HepG2 (cell line): ENCODE results near the gene MTX1. TPM values are rescaled to one million over a fixed set of nuclear protein-coding genes. Genes with fewer than 3 reads are reported as not detected.

Source experiments
- ATRX ChIP-seq: sonication (generic); formaldehyde crosslinking; IDR thresholded peaks from 2 replicates; pipeline ENCODE4 v1.4.0; 2020; ENCODE audit warnings: missing genetic modification reagents, borderline replicate concordance
- CBX1 ChIP-seq: IDR thresholded peaks from one replicate; pipeline ENCODE4 v1.6.1; 2016; ENCODE audit warnings: antibody characterized with exemption, low read depth
- HDAC6 ChIP-seq: fragments of 200-600 bp; sonication (generic); IDR thresholded peaks from 2 replicates; pipeline ENCODE4 v1.7.0; 2017; ENCODE audit warnings: mild to moderate bottlenecking, antibody characterized with exemption, low read length, low read depth
- KLF16 ChIP-seq, 2 experiments: sonication (generic) in 1 of 2; formaldehyde crosslinking in 1 of 2; IDR thresholded peaks; 2 replicates each; pipeline versions ENCODE4 v1.6.1 to v1.8.0; 2016 to 2023; ENCODE audit warnings: missing genetic modification reagents in 2 of 2, missing compliant biosample characterization in 1 of 2
- MAZ ChIP-seq, 2 experiments: sonication (generic) in 1 of 2; formaldehyde crosslinking in 1 of 2; IDR thresholded peaks; 2 replicates each; pipeline versions ENCODE4 v1.5.0 to v1.6.1; 2012 to 2020; ENCODE audit warnings: low read depth in 2 of 2, mild to moderate bottlenecking in 2 of 2, borderline replicate concordance in 1 of 2, improper control_type of control experiment in 1 of 2, low read length in 1 of 2, missing genetic modification reagents in 1 of 2, moderate library complexity in 1 of 2
- MYNN ChIP-seq: sonication (generic); formaldehyde crosslinking; IDR thresholded peaks from 2 replicates; pipeline ENCODE4 v1.4.0; 2020; ENCODE audit warnings: mild to moderate bottlenecking, low read depth, missing genetic modification reagents
- NFIC ChIP-seq: IDR thresholded peaks from 2 replicates; pipeline ENCODE4 v1.6.1; 2012; ENCODE audit warnings: mild to moderate bottlenecking, low read length, inconsistent platforms
- SKI ChIP-seq: fragments of 450-650 bp; IDR thresholded peaks from one replicate; pipeline ENCODE4 v1.6.1; 2018; ENCODE audit warnings: mild to moderate bottlenecking; ENCODE audit not compliant: partially characterized antibody
- SP4 ChIP-seq: sonication (generic); formaldehyde crosslinking; IDR thresholded peaks from 2 replicates; pipeline ENCODE4 v1.8.1; 2023; ENCODE audit warnings: mild to moderate bottlenecking, missing genetic modification reagents
- TAF1 ChIP-seq: sonication (generic); formaldehyde crosslinking; IDR thresholded peaks from 2 replicates; pipeline ENCODE4 v1.4.0; 2020; ENCODE audit warnings: missing genetic modification reagents
- TCF7 ChIP-seq: sonication (generic); IDR thresholded peaks from 2 replicates; pipeline ENCODE4 v1.6.1; 2016; ENCODE audit warnings: antibody characterized with exemption, low read depth
- ZNF101 ChIP-seq: sonication (generic); formaldehyde crosslinking; IDR thresholded peaks from 2 replicates; pipeline ENCODE4 v1.4.0; 2020; ENCODE audit warnings: mild to moderate bottlenecking, low read depth, missing genetic modification reagents, borderline replicate concordance
- ZNF350 ChIP-seq: sonication (generic); formaldehyde crosslinking; IDR thresholded peaks from 2 replicates; pipeline ENCODE4 v1.4.0; 2020; ENCODE audit warnings: mild to moderate bottlenecking, low read depth, missing genetic modification reagents, borderline replicate concordance
- ZNF383 ChIP-seq: sonication (generic); formaldehyde crosslinking; IDR thresholded peaks from 2 replicates; pipeline ENCODE4 v1.4.0; 2020; ENCODE audit warnings: missing genetic modification reagents, mild to moderate bottlenecking, borderline replicate concordance
- ZNF720 ChIP-seq: sonication (generic); formaldehyde crosslinking; IDR thresholded peaks from 2 replicates; pipeline ENCODE4 v1.4.0; 2020; ENCODE audit warnings: missing genetic modification reagents
- ZNF737 ChIP-seq: sonication (generic); formaldehyde crosslinking; IDR thresholded peaks from 2 replicates; pipeline ENCODE4 v1.5.0; 2020; ENCODE audit warnings: missing genetic modification reagents, mild to moderate bottlenecking, borderline replicate concordance
- ZNF775 ChIP-seq: sonication (generic); formaldehyde crosslinking; IDR thresholded peaks from 2 replicates; pipeline ENCODE4 v1.4.0; 2020; ENCODE audit warnings: missing genetic modification reagents, mild to moderate bottlenecking, moderate library complexity, borderline replicate concordance
- ZSCAN25 ChIP-seq: sonication (generic); formaldehyde crosslinking; IDR thresholded peaks from 2 replicates; pipeline ENCODE4 v1.8.0; 2022; ENCODE audit warnings: mild to moderate bottlenecking, missing genetic modification reagents
- polyA plus RNA-seq, 8 experiments: library from polyadenylated mRNA; depleted of rRNA in 3 of 8; stranded (reverse) in 7 of 8; unstranded in 1 of 8; fragments of >200 nt; fragmentation: Illumina TruSeq in 4 of 8; extraction: Trizol in 4 of 8; gene quantifications; 2 replicates each; pipeline versions ENCODE4 v1.2.1 to v1.2.3, GENCODE V29; 2011 to 2016; ENCODE audit warnings: low read depth in 4 of 8, missing spikeins in 1 of 8, mixed read lengths in 1 of 8; ENCODE audit not compliant: insufficient read depth in 1 of 8
- total RNA-seq, 5 experiments: library from RNA; depleted of rRNA; stranded (reverse); fragments of >200 nt; fragmentation: Illumina TruSeq; extraction: Trizol; gene quantifications; 2 replicates each; pipeline ENCODE4 v1.2.3, GENCODE V29; 2016; ENCODE audit warnings: low read depth in 1 of 5
- TF ChIP-seq, protein P1 (sequence below): sonication (generic); formaldehyde crosslinking; IDR thresholded peaks from 2 replicates; pipeline ENCODE4 v1.5.1; 2020; ENCODE audit warnings: missing genetic modification reagents, mild to moderate bottlenecking, borderline replicate concordance
- TF ChIP-seq, protein P2 (sequence below): sonication (generic); formaldehyde crosslinking; conservative IDR thresholded peaks from 2 replicates; pipeline ENCODE4 v1.8.0; 2022; ENCODE audit warnings: missing genetic modification reagents
- TF ChIP-seq, protein P3 (sequence below): sonication (generic); formaldehyde crosslinking; IDR thresholded peaks from 2 replicates; pipeline ENCODE4 v1.5.0; 2020; ENCODE audit warnings: missing genetic modification reagents
- TF ChIP-seq, protein P4 (sequence below): sonication (generic); formaldehyde crosslinking; IDR thresholded peaks from 2 replicates; pipeline ENCODE4 v1.8.0; 2023; ENCODE audit warnings: mild to moderate bottlenecking, missing genetic modification reagents
- TF ChIP-seq, protein P5 (sequence below): sonication (generic); formaldehyde crosslinking; IDR thresholded peaks from 2 replicates; pipeline ENCODE4 v1.4.0; 2020; ENCODE audit warnings: mild to moderate bottlenecking, missing genetic modification reagents

Gene MTX1
- total and polyA plus RNA-seq, 2 of the 13 experiments (the other 11 are each of a cell fraction or from before 2014, with no cell fraction given), result 64.5 to 72.6 TPM

DNA sequence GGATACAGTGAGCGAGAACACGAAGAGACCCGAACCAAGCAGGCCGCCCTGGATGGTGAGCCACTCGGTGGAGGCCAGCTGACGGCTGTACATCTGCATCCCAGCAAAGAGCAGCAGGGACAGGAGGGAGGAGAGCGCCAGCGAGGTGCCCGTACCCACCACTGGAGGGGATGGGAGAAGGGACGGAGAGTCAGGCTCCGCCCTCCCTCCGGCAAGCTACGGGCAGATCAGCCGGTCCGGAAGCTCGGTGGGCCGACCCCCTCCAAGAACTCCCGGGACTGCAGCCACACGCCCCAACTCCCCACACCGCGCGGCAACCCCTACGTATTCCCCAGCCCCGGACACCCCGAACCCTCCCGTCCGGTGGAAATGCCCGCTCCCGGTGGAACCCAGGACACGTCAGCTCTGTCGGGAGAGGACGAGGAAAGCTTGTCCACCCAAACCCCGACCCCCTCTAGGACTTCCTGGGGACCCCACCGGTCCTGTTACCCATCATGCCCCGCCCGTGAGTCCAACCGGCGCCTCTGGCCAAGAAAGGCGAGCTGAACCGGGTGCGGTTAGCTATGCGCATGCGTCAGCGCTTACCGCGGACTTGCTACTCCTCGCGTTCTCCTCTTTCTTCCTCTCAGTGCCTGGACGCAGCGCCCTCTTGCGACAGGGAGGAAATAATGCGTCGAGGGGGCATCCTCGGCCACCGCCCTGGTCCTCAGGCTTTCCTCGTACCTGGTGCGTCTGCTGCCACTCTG, 35.6 kb upstream of the MTX1 start, which contains the start of gene KRTCAP2 (continued):
- no peak for TF ChIP-seq SKI
- TF ChIP-seq, protein P1, sequence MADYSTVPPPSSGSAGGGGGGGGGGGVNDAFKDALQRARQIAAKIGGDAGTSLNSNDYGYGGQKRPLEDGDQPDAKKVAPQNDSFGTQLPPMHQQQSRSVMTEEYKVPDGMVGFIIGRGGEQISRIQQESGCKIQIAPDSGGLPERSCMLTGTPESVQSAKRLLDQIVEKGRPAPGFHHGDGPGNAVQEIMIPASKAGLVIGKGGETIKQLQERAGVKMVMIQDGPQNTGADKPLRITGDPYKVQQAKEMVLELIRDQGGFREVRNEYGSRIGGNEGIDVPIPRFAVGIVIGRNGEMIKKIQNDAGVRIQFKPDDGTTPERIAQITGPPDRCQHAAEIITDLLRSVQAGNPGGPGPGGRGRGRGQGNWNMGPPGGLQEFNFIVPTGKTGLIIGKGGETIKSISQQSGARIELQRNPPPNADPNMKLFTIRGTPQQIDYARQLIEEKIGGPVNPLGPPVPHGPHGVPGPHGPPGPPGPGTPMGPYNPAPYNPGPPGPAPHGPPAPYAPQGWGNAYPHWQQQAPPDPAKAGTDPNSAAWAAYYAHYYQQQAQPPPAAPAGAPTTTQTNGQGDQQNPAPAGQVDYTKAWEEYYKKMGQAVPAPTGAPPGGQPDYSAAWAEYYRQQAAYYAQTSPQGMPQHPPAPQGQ (CRISPR knock-in tag), result no peak
- TF ChIP-seq ZNF350 (CRISPR knock-in tag), result peak; percentile 81
- peak in 1 of 2 experiments; percentile 70; a peak in 1 of 4 replicates for TF ChIP-seq KLF16 (CRISPR knock-in tag; IDR thresholded peaks at IDR 0.05)
- TF ChIP-seq ZNF775, result no peak
- no peak for TF ChIP-seq ZNF737 (CRISPR knock-in tag)
- peak; percentile 76; the same call in 1 of the 2 replicates for TF ChIP-seq SP4 (CRISPR knock-in tag)
- TF ChIP-seq HDAC6, result no peak
- TF ChIP-seq ATRX, result no peak
- no peak for TF ChIP-seq TCF7
- TF ChIP-seq ZNF720 (CRISPR knock-in tag), result no peak
- TF ChIP-seq MAZ (IDR thresholded peaks at IDR 0.05; ENCODE audit: borderline replicate concordance, low read depth, low read length), result peak; percentile 45; the same call in 1 of the 2 replicates
- TF ChIP-seq MAZ (CRISPR knock-in tag; IDR thresholded peaks at IDR 0.05; ENCODE audit: low read depth), result peak; percentile 93
- no peak for TF ChIP-seq ZNF383 (CRISPR knock-in tag)
- peak; percentile 81 for TF ChIP-seq TAF1 (CRISPR knock-in tag)
- TF ChIP-seq, protein P2, sequence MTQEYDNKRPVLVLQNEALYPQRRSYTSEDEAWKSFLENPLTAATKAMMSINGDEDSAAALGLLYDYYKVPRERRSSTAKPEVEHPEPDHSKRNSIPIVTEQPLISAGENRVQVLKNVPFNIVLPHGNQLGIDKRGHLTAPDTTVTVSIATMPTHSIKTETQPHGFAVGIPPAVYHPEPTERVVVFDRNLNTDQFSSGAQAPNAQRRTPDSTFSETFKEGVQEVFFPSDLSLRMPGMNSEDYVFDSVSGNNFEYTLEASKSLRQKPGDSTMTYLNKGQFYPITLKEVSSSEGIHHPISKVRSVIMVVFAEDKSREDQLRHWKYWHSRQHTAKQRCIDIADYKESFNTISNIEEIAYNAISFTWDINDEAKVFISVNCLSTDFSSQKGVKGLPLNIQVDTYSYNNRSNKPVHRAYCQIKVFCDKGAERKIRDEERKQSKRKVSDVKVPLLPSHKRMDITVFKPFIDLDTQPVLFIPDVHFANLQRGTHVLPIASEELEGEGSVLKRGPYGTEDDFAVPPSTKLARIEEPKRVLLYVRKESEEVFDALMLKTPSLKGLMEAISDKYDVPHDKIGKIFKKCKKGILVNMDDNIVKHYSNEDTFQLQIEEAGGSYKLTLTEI (CRISPR knock-in tag), result no peak
- no peak for TF ChIP-seq MYNN (CRISPR knock-in tag)
- TF ChIP-seq NFIC, result no peak
- TF ChIP-seq, protein P3, sequence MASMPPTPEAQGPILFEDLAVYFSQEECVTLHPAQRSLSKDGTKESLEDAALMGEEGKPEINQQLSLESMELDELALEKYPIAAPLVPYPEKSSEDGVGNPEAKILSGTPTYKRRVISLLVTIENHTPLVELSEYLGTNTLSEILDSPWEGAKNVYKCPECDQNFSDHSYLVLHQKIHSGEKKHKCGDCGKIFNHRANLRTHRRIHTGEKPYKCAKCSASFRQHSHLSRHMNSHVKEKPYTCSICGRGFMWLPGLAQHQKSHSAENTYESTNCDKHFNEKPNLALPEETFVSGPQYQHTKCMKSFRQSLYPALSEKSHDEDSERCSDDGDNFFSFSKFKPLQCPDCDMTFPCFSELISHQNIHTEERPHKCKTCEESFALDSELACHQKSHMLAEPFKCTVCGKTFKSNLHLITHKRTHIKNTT (CRISPR knock-in tag), result no peak
- TF ChIP-seq, protein P4, sequence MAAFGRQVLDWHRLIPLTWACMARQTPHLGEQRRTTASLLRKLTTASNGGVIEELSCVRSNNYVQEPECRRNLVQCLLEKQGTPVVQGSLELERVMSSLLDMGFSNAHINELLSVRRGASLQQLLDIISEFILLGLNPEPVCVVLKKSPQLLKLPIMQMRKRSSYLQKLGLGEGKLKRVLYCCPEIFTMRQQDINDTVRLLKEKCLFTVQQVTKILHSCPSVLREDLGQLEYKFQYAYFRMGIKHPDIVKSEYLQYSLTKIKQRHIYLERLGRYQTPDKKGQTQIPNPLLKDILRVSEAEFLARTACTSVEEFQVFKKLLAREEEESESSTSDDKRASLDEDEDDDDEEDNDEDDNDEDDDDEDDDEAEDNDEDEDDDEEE (CRISPR knock-in tag), result peak; percentile 97
- TF ChIP-seq, protein P5, sequence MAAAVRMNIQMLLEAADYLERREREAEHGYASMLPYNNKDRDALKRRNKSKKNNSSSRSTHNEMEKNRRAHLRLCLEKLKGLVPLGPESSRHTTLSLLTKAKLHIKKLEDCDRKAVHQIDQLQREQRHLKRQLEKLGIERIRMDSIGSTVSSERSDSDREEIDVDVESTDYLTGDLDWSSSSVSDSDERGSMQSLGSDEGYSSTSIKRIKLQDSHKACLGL (CRISPR knock-in tag), result no peak
- peak; percentile 85 for TF ChIP-seq CBX1
- TF ChIP-seq ZNF101 (CRISPR knock-in tag), result no peak
- TF ChIP-seq ZSCAN25 (CRISPR knock-in tag), result peak; percentile 41; the same call in 1 of the 2 replicates
